GM18867 (cell line): ENCODE measurements around the gene CNOT3.
"Not testable (repeated sequence)": the region's sequence is repeated elsewhere in the genome, so short reads cannot be mapped to it uniquely, and the experiment has no call there.

Source experiments
- ATAC-seq: cut with Tn5 transposase; IDR thresholded peaks from one replicate; pipeline ENCODE4 v1.9.1; 2021; ENCODE audit warnings: mild to moderate bottlenecking, moderate library complexity; ENCODE audit not compliant: unreplicated experiment

CNOT3 gene

DNA sequence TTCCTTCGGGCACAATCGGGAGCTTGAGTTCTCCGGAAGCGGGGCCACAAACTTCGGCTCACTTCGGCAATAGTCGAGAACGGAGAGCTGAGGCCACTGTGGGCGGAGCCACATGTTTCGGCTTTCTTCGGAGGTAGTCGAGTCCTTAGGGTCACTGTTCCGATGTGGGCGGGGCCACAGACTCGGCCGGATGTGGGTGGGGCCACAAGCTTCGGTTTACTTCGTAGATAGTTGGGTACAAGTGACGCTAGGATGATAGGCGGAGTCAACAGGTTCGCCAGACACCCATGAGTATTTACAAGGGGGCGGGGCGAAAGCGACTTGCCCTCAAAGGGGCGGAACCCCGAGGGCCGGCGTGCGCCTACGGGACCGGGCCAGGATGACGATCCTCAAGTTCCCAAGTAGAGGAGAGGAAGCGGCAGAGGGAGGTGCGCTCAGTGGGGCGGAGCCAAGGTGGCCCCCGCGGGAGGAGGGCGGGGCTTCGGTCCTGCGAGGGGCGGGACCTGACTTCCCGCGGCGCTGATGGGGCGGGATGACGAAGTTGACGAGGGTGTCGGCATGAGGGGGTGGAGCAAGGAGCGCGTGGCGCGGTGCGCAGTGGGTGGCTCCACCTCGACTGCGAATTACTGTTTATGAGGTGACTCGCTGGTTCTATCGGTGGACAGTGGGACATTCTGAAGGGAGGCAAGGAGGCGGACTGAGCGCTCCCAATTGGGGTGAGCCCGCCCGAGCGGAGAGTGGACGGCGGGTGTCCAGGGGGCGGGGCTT is 52.4 kb downstream of the CNOT3 start:
- peak; percentile 44 for ATAC-seq

DNA sequence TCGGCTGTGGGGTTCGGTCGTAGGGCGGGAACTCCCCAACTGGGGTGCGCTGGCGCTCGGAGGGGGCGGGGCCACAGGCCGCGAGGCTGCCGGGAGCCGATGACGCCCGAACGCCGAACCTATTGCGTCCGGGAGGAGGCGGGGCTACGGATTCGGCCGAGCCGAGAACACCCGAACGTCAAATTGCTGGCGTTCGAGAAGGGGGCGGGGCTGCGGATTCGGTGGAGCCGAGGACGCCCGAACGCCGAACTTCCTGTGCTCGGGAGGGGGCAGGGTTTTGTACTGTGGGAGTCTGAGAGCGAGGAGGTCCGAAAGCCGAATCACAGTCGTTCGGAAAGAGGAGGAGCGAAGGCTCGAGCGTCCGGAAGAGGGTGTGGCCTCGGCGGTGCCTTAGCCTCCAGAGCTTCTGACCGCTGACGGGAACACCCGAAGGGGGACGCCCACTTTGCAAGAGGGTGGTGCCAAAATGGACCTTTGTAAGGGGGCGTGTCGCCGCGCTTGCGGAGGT is 53.0 kb downstream of the CNOT3 start:
- peak; percentile 47 for ATAC-seq

DNA sequence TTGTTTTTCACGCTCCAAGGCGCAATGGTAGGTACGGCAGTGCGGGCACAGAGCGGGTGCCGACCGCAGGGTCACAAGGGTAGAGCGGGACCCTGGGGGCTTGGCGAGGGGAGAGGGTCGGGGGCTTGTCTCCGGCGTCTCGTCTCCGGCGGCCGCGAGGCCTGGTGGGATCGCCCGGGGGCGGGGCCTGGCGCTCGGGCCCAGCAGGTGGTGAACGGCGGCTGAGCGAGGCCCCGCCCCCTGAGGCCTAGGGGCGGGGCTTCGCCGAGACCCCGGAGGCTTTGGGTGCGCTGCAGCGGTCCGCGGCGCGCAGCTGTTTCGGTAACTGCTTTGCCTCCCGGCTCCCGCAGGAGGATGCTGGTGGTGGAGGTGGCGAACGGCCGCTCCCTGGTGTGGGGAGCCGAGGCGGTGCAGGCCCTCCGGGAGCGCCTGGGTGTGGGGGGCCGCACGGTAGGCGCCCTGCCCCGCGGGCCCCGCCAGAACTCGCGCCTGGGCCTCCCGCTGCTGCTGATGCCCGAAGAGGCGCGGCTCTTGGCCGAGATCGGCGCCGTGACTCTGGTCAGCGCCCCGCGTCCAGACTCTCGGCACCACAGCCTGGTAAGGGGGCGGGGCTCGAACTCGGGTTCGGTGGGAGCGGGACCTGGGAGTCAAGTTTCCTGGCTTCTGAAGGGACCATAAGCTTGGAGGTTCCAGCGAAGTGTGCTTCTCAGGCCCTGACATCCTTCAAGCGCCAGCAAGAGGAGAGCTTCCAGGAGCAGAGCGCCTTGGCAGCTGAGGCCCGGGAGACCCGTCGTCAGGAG is 53.6 kb downstream of the CNOT3 start, which contains the start of gene TSEN34:
TSEN34 (plus strand) TSS at position 298 of the 800 bp plus-strand sequence; CDS start at position 355, 57 bp downstream.
- peak; percentile 26 for ATAC-seq

DNA sequence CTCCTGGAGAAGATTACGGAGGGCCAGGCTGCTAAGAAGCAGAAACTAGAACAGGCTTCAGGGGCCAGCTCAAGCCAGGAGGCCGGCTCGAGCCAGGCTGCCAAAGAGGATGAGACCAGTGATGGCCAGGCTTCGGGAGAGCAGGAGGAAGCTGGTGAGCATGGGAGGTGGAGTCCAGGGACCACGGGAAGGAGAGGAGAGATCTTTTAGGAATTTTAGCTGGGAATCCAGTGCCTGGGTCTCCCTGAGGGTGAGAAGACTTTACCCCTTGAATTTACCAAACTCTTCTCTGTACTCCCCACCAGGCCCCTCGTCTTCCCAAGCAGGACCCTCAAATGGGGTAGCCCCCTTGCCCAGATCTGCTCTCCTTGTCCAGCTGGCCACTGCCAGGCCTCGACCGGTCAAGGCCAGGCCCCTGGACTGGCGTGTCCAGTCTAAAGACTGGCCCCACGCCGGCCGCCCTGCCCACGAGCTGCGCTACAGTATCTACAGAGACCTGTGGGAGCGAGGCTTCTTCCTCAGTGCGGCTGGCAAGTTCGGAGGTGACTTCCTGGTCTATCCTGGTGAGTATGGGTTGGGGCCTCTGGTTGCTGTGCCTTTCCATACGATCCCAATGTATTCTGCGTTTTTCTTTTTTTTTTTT is 54.4 kb downstream of the CNOT3 start:
- no peak for ATAC-seq

DNA sequence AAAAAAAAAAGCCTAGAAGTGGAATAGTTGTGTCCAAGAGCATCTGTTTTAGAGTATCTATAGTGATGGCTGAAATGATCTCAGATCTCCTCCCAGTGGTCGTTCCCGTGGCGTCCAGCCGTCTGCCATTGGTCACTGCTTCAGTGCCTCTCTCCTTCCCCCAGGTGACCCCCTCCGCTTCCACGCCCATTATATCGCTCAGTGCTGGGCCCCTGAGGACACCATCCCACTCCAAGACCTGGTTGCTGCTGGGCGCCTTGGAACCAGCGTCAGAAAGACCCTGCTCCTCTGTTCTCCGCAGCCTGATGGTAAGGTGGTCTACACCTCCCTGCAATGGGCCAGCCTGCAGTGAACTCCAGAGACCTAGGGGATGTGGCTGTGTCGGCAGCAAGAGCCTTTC is 55.4 kb downstream of the CNOT3 start:
- no peak for ATAC-seq

DNA sequence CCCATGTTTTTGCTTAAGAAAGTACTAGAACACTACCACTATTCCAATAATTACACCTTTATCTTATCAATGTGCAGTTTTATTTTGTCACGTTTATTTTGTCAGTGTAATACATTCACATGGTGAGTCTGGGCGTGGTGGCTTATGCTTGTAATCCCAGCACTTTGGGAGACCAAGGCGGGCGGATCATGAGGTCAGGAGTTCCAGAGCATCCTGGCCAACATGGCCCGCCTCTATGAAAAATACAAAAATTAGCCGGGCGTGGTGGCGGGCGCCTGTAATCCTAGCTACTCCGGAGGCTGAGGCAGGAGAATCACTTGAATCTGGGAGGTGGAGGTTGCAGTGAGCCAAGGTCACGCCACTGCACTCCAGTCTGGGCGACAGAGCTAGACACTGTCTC is 56.9 kb downstream of the CNOT3 start:
- ATAC-seq, result not testable (repeated sequence)

DNA sequence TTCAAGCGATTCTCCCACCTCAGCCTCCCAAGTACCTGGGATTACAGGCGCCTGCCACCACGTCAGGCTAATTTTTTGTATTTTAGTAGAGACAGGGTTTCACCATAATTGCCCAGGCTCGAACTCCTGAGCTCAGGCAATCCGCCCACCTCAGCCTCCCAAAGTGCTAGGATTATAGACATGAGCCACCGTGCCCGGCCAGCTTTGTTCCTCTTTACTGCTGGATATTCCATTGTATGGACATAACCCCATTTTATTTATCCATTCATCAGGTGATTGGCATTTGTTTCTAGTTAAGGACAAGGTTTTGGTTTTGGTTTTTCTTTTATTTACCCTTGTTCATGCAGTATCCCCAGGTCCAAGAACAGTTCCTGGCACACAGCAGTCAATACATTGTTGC is 59.0 kb downstream of the CNOT3 start:
- no peak for ATAC-seq

DNA sequence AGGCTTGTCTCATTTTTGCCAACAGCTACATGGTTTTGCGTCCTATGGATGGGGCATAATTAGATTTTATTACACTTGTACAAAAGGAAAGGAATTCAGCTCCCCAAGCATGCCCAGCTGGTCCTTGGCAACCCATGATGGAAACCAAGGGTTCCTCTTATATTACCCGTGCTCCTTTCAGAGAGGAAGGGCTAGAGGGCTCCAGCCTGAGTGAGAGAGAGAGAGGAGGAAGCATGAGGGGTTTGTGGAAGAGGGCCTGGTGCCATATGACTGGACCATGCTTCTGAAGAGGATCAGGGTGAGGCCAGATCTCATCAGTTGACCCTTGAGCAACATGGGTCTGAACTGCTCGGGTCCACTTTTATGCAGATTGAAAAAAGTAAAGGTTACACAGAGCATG is 59.6 kb downstream of the CNOT3 start:
- ATAC-seq, result no peak

DNA sequence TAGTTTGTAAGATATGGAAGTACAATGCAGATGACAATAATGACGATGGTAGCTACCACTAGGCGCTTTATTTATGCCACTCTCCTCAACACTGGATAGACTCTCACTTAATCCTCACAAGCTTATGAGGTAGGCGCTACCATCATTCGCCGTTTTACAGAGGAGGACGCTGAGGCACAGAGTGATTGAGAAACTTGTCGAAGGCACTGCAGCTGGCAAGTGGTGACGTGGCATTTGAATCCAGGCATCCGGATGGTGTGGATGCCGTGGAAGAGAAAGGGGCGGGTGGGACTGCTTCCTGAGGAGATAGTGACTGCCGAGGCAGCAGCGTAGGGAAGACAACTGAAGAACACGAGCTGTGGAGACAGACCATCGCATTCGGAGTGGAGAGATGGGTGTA is 61.8 kb downstream of the CNOT3 start:
- no peak for ATAC-seq

DNA sequence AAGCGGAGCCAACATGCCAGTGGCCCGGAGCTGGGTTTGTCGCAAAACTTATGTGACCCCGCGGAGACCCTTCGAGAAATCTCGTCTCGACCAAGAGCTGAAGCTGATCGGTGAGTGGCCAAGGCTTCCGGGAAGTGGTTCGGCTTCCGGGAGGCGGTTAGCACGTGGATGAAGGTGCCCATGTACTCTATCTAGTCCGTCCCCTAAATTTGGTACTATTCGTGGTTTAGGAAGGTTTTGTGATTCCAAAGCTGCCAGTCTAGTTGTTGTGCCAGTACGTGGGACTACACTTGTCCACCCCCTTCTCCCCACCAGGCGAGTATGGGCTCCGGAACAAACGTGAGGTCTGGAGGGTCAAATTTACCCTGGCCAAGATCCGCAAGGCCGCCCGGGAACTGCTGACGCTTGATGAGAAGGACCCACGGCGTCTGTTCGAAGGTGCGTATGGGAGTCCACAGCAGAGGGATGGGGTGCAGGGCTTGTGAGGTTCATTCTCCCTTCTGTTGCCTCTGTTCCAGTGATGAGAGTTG is 63.7 kb downstream of the CNOT3 start:
- ATAC-seq, result no peak

DNA sequence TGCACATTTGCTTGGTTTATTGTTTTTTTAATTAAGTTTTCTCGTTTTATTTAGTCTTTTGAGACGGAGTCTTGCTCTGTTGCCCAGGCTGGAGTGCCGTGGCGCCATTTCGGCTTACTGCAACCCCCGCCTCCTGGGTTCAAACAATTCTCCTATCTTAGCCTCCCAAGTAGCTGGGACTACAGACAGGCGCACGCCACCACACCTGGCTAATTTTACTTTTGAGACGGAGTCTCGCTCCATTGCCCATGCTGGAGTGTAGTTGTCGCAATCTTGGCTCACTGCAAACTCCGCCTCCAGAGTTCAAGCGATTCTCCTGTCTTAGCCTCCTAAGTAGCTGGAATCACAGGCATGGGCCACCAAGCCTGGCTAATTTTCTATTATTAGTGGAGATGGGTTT is 64.4 kb downstream of the CNOT3 start:
- ATAC-seq, result no peak

DNA sequence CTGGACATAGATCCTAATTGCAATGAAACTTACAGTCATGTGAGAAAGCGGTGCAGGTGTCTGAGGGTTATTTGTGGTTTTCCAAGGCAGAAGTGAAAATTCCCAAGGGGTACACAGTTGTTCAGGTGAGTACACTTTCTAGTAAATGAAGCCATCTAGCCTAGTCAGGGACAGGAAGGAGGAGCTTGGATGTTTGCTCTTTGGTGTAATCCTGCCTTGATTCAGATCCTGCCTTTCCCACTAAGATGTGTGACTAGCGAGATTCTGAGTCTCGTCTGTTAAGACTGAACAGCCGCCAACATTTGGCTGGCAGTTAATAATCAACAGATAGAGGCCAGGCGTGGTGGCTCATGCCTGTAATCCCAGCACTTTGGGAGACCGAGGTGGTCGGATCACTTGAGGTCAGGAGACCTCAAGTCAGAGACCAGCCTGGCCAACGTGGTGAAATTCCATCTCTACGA is 65.6 kb downstream of the CNOT3 start:
- no peak for ATAC-seq

DNA sequence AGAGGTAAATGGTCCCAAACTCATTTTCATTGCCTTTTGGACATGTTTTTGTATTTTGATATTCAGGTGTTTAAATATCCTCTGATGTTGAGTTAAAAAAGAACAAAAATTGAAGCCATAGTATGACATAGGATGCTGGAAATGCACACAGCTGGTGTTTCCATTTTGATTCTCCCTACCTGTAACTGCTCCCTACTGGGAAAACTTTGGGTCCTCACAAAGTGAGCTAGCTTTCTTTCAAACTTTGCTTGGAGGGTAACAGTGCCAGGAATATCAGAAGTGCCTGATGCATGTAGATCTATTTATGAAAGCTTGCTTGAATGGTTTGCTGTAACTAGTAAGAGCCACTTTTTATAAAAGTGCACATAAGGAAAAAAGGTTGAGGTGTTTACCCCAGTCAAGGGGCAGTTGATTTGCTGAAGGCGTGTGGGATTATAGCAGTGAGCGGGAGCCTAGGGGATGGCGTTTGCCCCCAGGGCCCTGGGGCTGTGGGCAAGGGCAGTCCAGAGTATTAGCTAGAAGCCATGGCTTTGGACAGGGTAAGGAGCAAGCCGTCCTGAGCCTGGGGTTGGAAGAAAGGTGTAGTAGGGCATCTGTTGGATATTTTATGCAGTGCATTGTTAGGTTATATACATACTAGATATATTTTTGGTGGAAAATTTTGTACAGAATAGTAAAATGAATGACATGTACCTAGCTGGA is 67.4 kb downstream of the CNOT3 start:
- no peak for ATAC-seq
